Spleen (tissue), 7 donors: ENCODE data around the gene ZNF335.

Experiments used
- CTCF ChIP-seq, 11 experiments: fragments of 200-600 bp in 7 of 11; fragments of 450-650 bp in 4 of 11; sonication (generic) in 4 of 11; IDR thresholded peaks in 8 of 11; conservative IDR thresholded peaks in 3 of 11; 1 replicate in 7 of 11; 2 replicates in 4 of 11; pipeline versions ENCODE4 v1.4.0 to v1.8.0; 2016 to 2021; ENCODE audit warnings: antibody characterized with exemption in 11 of 11, inconsistent platforms in 4 of 11, mild to moderate bottlenecking in 1 of 11
- POLR2A ChIP-seq, 3 donors: fragments of 450-650 bp; IDR thresholded peaks; one replicate each; pipeline ENCODE4 v1.5.1; 2017; ENCODE audit warnings: antibody characterized with exemption in 3 of 3, mild to moderate bottlenecking in 1 of 3
- donor health status: DM: no; HTN: no; CAD: no; lungs with moderate emphysema.
- donor health status: DM: no; HTN: no; CAD: no.
- donor health status: DM: no; HTN: no; CAD: no.

GRCh38 chr20:45911486-45912343, 60.3 kb downstream of the ZNF335 start, which contains the start of gene PLTP:
- no peak for TF ChIP-seq CTCF (IDR thresholded peaks at IDR 0.05 in 8 of 11, conservative IDR thresholded peaks at IDR 0.05 in 3 of 11)
- no peak for TF ChIP-seq POLR2A (IDR thresholded peaks at IDR 0.05)
